ENCODE results near the gene CCR7. TPM values are rescaled to one million over a fixed set of nuclear protein-coding genes. Genes with fewer than 3 reads are reported as not detected.

CCR7 gene
- total and polyA plus RNA-seq, 2 of the 13 experiments (the other 11 are each of a cell fraction or from before 2014, with no cell fraction given) = 0.04 to 0.53 TPM

GRCh38 chr17:40604327-40605080, 39.2 kb upstream of the CCR7 start:
- H3K9ac ChIP-seq (ENCODE audit: insufficient read depth, low read depth, low read length) = no peak overlapping the region
- no peak overlapping the region for H3K4me2 ChIP-seq (ENCODE audit: low read depth, low read length)
- ChIA-PET POLR2A (no interaction called here), CTCF (ENCODE audit: low intra/inter-chr PET ratio, low total read pairs) (no interaction called here)
- ATAC-seq = no peak
- in situ Hi-C loops (cut with HindIII; ENCODE audit: extremely low pct_ligation_motif_present, low pct_unique_long_range_greater_than_20kb) (no loop called here), intact Hi-C loops (cut with micrococcal nuclease; ENCODE audit: unreplicated experiment) (no loop called here)
- peaks cover 9% of the 10 kb centered on the region for H3K4me1 ChIP-seq (ENCODE audit: insufficient read depth, low read length)
- TF ChIP-seq GMEB2 (CRISPR knock-in tag; IDR thresholded peaks at IDR 0.05; ENCODE audit: low read depth) (no peak), E2F5 (CRISPR knock-in tag; conservative IDR thresholded peaks at IDR 0.05) (no peak), ZBTB2 (CRISPR knock-in tag; IDR thresholded peaks at IDR 0.05; ENCODE audit: low read depth) (no peak), RARA (CRISPR knock-in tag; IDR thresholded peaks at IDR 0.05) (no peak), TMF1 (CRISPR knock-in tag; IDR thresholded peaks at IDR 0.05; ENCODE audit: low read depth) (no peak), FUBP1 (CRISPR knock-in tag; IDR thresholded peaks at IDR 0.05; ENCODE audit: borderline replicate concordance) (no peak), GATA4 (IDR thresholded peaks at IDR 0.05; ENCODE audit: borderline replicate concordance, low read depth) (no peak), CREM (IDR thresholded peaks at IDR 0.05) (no peak), CREM (CRISPR knock-in tag; IDR thresholded peaks at IDR 0.05) (no peak), NFAT5 (CRISPR knock-in tag; IDR thresholded peaks at IDR 0.05) (no peak)
- H4K20me1 ChIP-seq (ENCODE audit: insufficient read depth, low read length) = no peaks in the 10 kb centered on the region
- H3K27me3 ChIP-seq (ENCODE audit: control insufficient read depth in 1 of 2, insufficient read depth in 2 of 2, low read length in 2 of 2) = peaks cover 1 to 7% of the 10 kb centered on the region in 2 experiments; a peak in 3 of 5 replicates
- H3K79me2 ChIP-seq (ENCODE audit: insufficient read depth, low read length) = no peaks in the 10 kb centered on the region
- DNase-seq (ENCODE audit: low spot score) = no peak
- no peak overlapping the region for H2AFZ ChIP-seq (ENCODE audit: low read length)
- no TSS peak for BruUV-seq (replicated peaks)
- no peaks in the 10 kb centered on the region for H3K36me3 ChIP-seq (replicated peaks in 1 of 2; ENCODE audit: control insufficient read depth in 1 of 2, insufficient read depth in 2 of 2, low read length in 2 of 2)
- no peak overlapping the region for H3K4me3 ChIP-seq (replicated peaks in 1 of 3; ENCODE audit: insufficient read depth in 1 of 3, low read depth in 2 of 3, low read length in 3 of 3)
- H3K27ac ChIP-seq (ENCODE audit: extremely low read length, insufficient read depth, low read length) = no peak overlapping the region
- FAIRE-seq = no peak
- H3K9me3 ChIP-seq (ENCODE audit: low read length) = no peaks in the 10 kb centered on the region
- WGBS (ENCODE audit: low lambda C conversion rate) = 42% methylated on average over 8 of the region's 8 CpGs
